RWPE1 (cell line): ENCODE data around the gene RNASET2.
A peak's percentile ranks its signal among the peaks of the same experiment; 100 is the strongest.
"Not testable (repeated sequence)": the region's sequence is repeated elsewhere in the genome, so short reads cannot be mapped to it uniquely, and the experiment has no call there.

Experiments
- CTCF ChIA-PET: fragments of 350-600 bp; sonication (Branson Sonifier 250); formaldehyde crosslinking; extraction: SDS; loops from one replicate; lab custom pipeline; 2021; lab: Yijun Ruan, JAX
- POLR2A ChIA-PET: fragments of 400-600 bp; formaldehyde crosslinking; extraction: SDS; loops from one replicate; lab custom pipeline; 2020; ENCODE audit warnings: antibody characterized with exemption; ENCODE audit not compliant: low non-redundant PET; lab: Yijun Ruan, JAX
- DNase-seq: peaks from one replicate; pipeline ENCODE4 v3.0.0; 2012; ENCODE audit warnings: low spot score
- H3K27ac ChIP-seq: fragments of 450-650 bp; 2 replicates; pipeline ENCODE4 v1.5.1; 2017
- CTCF ChIP-seq: fragments of 450-650 bp; conservative IDR thresholded peaks from 2 replicates; pipeline ENCODE4 v1.5.1; 2017; ENCODE audit warnings: low read depth, mild to moderate bottlenecking

Gene RNASET2

GRCh38 chr6:166921570-166921969 is 34.8 kb downstream of the RNASET2 start:
- ChIA-PET POLR2A (no interaction called here), CTCF (no interaction called here)
- DNase-seq, result no peak
- TF ChIP-seq CTCF, result no peak
- no peak overlapping the region for H3K27ac ChIP-seq

GRCh38 chr6:166916824-166917223 is 39.5 kb downstream of the RNASET2 start:
- no peak overlapping the region for H3K27ac ChIP-seq
- TF ChIP-seq CTCF, result no peak
- no peak for DNase-seq
- POLR2A ChIA-PET, result no interaction called here
- CTCF ChIA-PET, result interaction anchor here (1.0 kb wide), 1 partner anchor 10 kb away, joined by 5 read pairs; no protein-coding TSS in a partner anchor

- CTCF ChIA-PET, H3K27ac ChIP-seq, DNase-seq, POLR2A ChIA-PET: not testable (repeated sequence)
Measured at GRCh38 chr6:166915484-166915883, 40.9 kb downstream of the RNASET2 start.

- POLR2A ChIA-PET, DNase-seq, H3K27ac ChIP-seq, CTCF ChIA-PET: not testable (repeated sequence)
Measured at GRCh38 chr6:166914952-166915351, 41.4 kb downstream of the RNASET2 start.

GRCh38 chr6:166911248-166911677 is 45.1 kb downstream of the RNASET2 start:
- TF ChIP-seq CTCF, result no peak
- ChIA-PET CTCF (no interaction called here), POLR2A (no interaction called here)
- no peak overlapping the region for H3K27ac ChIP-seq
- DNase-seq, result no peak

- TF ChIP-seq CTCF, result no peak
- no peak overlapping the region for H3K27ac ChIP-seq
- CTCF ChIA-PET, result no interaction called here
- peak; percentile 29 for DNase-seq
- POLR2A ChIA-PET, result no interaction called here
Measured at GRCh38 chr6:166910601-166911000, 45.7 kb downstream of the RNASET2 start.

- TF ChIP-seq CTCF, result no peak
- CTCF ChIA-PET, result no interaction called here
- POLR2A ChIA-PET, result no interaction called here
- DNase-seq, result no peak
- no peak overlapping the region for H3K27ac ChIP-seq
Measured at GRCh38 chr6:166908811-166909210, 47.5 kb downstream of the RNASET2 start.
